ENCODE measurements around the gene PABPC1L.

Gene PABPC1L

DNA sequence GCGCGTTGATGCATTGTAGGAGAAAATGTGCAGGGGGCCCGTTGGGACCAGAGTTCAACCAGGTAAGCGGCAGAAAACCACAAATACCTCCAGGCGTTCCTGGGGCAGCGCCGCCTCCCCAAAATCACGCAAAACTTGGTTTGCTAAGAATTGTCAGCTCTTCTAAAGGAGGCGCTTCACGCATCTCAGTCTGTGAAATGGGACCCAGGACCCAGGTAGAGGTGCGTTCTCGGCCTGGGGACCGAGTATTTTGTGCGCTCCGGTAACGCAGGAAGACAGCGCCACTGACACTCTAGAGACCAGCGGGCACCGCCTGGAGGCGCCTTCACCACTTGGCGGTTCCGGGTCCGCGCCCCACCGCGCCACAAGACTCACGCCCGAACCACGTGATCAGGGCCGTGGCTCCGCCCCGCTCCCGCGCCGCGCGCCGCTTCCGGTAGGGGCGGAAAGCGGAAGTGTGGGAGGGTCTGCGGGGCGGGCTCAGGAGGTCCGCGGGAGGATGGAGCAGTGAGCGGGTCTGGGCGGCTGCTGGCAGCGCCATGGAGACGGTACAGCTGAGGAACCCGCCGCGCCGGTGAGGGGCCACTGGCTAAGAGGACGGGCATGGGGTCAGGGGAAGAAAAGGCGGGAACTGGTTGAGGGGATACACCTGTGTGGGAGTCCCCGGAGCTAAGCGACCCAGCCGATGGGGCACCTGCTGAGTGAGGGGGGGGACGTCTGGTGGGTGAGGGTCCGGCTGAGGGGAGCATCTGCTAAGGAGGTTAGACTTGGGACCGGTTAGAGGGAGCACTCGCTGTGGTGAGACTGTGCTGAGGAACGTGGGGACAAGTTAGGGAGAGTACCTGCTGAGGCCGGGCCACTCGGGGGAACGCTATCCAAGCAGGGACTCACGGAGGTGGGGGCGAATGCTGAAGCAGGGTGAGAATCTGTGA lies 56.4 kb downstream of the PABPC1L start, which contains the start of gene STK4:
STK4 (plus strand) TSS at position 483 of the 932 bp plus-strand sequence; CDS start at position 540, 57 bp downstream.
- peak; percentile 93 for DNase-seq (ENCODE audit: low spot score)

DNA sequence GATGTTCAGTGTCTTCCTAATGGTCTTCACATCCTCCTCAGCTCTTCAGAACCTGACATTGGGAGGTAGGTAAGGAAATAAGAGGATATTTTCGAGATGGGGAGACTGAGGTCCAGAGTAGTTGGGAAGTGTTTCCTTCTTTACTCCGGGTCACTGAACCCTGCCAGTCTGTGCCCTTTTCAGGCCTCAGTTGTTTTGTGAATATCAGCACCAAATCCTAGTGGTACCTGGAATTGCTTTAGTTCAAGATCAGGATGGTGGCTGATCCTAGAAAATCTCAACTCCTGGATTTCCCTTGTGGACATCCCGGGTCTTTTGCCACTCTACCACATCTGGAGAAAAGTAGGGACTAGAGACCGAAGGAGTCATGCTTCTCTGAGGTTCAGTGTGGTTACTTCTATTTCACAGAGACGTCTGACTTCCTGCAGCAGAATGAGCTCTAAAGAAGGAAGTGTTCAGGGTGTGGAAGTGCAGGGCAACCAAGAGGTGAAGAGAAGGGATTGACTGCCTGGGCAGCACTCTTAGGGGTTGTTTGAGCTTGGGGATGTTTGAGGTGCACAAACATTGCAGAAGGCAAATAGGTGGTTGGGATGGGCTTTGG lies 57.4 kb downstream of the PABPC1L start:
- DNase-seq (ENCODE audit: low spot score), result no peak

DNA sequence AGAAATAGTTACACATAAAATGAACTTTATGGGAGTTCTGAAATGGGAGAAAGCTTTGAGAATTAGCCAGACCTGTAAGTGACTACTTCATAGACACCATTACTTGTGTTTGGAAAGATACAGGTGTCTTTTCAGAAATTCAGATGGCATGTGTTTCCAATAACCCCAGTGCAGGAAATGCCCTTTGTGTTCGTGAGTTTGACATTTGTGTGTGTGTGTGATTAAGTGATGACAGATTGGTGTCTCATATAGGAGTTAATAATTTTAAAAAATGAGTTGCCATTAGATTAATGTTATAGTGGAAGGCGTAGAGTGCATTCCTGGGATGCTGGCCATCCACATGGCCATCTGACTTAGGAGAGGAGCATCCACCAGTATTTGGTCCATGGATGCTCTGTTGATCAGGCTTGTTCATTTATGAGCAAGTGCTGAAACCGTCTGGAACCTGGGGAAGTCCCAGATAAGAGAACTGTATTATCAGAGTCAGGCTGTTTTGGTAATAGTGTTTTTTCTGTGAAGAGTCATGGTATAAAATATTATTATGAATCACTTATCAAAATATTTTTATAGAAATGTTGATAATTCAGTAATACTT lies 59.5 kb downstream of the PABPC1L start:
- peak; percentile 33 for DNase-seq (ENCODE audit: low spot score)

DNA sequence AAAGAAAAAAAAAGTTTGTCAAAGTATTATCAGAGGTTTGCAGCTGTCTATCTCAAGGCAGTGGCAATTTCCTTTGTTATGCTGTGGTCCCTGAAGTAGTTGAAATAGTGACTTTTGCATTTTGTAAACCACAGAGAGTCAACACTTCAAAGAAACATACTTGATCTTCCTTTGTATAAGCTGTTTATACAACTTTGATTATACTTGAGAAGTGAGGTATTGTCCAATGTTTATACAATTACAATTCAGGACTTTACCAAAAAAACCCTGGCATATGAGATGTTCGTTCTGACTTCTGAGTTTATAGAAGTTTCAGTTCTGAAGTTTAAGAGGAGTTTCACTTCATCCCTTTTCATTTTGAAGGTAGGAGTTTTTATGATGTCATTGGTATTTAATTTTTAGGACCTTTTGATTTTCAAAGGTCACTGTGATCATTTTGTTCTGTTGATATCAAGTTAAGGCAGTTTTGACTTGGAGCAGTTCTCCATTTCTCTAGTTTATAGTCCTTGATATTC lies 60.4 kb downstream of the PABPC1L start:
- peak; percentile 16 for DNase-seq (ENCODE audit: low spot score)

DNA sequence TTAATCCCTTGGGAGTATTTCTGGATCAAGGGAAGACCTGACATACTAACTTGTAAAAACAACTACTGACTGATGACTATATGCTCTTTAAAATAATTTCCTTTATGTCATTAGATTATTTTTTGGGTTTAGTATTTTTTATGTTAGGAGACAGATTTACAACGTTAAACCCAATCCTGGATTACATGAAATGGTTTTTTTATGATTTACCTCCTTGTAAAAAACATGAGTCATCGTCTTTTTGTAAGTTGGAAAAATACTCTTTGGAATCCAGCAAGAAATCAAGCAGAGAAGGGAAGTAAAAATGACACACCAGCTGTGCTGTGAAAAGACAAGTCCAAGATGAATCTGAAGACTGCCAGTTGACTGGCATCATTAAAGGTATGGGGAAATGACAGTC lies 63.2 kb downstream of the PABPC1L start:
- DNase-seq (ENCODE audit: low spot score), result no peak

DNA sequence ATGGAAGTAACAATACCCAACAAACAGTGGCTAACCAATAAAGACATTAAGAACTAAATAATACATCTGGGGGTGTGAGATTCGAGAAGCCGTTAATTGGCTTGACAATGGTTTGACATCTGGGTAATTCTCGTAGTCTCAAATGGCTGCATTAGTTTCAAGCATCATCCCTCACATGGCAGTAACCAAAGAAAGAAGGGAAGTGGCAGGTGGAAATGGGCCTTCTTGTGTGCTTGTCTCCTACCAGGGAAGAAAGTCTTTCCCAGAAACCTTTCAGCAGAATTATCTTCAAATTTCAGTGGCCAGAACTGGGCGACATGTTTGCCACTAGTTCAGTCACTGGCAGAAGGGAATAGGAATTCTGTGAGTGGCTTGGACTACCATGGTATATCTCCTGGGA lies 66.8 kb downstream of the PABPC1L start:
- no peak for DNase-seq (ENCODE audit: low spot score)

DNA sequence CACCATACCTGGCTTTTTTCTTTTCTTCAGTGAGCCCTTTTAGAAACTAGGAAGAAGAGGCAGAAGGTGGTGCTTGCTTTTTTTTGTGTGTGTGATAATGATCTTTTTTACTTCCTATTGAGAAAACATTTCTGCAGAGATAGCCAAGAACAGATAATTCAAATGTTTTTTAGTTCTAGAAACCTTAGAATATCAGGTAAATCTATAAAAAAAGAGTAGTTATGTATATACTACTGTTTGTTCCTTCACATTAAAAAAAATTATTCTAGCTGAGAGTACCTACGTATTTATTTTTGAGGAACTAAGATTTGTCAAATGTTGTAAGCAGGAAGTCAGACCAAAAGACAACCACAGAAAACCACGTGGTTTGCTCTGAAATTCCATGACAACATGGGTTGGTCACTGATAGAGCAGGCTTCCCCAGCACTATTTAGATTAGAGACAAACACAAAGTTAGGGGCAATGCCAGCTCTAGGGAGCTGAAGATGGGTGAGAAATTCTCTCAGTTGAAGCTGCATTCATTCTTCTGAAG lies 69.3 kb downstream of the PABPC1L start:
- peak; percentile 17 for DNase-seq (ENCODE audit: low spot score)

DNA sequence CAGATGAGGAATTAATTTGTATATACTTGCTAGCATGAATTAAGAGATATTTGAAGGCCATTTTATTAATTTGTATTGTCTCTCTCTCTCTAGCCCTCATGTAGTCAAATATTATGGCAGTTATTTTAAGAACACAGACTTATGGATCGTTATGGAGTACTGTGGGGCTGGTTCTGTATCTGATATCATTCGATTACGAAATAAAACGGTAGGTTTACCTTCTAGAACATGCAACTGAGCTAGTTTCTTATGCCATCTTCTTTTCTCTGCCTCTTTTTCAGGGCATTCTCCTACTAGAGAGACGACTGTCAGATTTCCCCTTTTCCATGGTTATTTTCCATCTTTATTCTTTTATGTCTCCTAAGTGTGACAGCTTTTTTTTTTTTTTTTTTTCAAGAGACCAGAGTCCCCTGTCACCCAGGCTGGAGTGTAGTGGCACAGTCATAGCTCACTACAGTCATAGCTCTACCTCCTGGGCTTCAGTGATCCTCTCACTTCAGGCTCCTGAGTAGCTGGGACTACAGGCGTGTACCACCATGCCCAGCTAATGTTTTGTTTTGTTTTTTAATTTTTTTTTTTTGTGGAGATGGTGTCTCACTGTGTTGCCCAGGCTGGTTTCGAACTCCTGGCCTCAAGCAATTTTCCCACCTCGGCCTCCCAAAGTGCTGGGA lies 72.0 kb downstream of the PABPC1L start:
- no peak for DNase-seq (ENCODE audit: low spot score)

DNA sequence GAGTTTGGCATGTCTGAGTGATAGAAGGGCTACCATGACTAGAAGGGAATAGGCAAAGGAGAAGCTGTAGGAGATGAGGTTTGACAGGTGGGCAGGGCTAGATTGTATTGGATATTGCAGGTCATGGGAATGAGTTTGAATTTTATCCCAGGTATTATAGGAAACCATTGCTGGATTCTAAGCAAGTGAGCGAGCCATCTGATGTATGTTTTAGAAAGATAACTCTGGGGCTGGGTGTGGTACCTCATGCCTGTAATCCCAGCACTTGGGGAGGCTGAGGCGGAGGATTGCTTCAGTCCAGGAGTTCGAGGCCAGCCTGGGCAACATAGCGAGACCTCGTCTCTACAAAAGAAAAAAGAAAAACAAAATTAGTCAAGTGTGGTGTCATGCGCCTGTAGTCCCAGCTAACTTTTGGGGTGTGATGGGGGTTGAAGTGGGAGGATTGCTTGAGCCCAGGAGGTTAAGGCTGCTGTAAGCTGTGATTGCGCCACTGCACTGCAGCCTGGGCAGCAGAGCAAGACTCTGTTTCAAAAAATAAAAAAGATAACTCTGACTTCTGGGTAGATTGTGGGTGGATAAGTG lies 73.3 kb downstream of the PABPC1L start:
- peak; percentile 24 for DNase-seq (ENCODE audit: low spot score)

DNA sequence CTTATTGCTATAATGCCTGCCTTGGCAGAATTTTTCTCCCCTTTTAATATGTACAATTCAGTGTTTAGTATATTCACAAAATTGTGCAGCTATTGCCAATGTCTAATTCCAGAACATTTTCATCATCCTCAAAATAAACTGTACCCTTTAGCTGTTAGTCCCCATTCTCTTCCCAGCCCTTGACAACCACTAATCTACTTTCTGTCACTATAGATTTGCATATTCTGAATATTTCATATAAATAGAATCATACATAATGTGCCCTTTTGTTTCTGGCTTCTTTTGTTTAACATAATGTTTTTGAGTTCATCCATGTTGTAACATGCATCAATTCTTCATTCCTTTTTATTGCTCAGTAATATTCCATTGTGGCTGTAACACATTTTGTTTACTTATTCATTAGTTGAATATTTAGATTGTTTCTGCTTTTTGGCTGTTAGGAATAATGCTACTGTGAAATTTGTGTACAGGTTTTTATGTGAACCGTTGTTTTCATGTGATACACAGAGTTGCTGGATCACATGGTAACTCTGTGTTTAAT lies 78.8 kb downstream of the PABPC1L start:
- no peak for DNase-seq (ENCODE audit: low spot score)
